Colon (tissue), 2 donors: ENCODE data around the gene EDN3.

Experiments used
- FAIRE-seq: peaks from 2 replicates; lab custom pipeline; 2012; peaks lifted over from hg19 to GRCh38; lab: Jason Lieb, UNC
- donor health status: control.
- donor health status: control.

Gene EDN3

DNA sequence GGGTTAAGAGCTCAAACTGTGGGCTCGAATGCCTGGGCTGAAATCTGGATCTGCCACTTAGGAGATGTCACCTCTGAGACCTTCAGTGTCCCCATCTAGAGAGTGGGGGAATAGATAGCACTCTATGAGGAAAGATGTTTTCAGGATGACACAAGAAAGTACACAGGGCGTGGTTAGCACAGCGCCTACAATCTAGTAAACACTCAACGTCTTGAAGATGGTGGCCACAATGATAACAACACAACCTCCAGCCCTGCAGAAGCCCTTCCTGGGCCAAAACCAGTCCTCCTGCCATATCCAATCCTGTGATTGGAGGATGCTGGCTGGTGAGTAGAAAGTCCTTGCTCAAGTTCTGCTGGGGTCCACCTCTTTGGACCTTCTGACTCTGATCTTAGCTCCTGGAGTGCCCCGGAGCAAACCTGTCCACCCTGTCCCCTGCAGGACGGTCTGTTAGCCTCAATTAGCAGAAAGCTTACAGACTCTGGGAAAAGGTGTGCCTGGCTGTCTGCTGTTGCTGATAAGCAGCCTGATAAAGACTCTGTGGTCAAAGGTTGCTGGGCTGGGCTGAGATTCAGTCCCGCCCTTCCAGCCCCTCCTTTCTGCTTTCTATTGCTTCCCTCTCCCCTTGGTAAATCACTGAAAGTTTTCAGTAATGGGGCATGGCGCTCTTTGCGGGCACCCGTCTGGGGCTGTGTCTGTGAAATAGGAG lies 8.2 kb downstream of the EDN3 start:
- FAIRE-seq = no peak

DNA sequence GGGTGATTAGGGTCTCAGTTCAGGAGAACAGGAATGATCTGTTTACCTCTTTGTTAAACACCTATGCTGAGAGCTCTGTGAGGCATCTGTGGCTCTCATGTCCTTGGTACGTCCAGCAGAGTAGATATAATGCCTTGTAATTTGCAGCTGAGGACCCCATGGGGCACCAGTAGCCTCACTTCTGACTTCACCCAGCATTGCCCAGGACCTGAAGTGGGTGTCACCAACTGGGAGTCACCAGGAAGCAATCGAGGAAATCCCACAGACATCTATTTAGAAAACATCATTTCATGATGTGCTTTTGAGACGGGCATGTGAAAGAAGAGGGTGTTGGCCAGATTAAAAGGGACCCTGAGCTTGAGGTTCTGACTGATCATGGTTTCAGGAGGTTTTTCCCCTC lies 8.8 kb downstream of the EDN3 start:
- no peak for FAIRE-seq

GRCh38 chr20:59314997-59315396 lies 14.6 kb downstream of the EDN3 start:
- FAIRE-seq = no peak

GRCh38 chr20:59316911-59317731 lies 16.7 kb downstream of the EDN3 start:
- no peak for FAIRE-seq

DNA sequence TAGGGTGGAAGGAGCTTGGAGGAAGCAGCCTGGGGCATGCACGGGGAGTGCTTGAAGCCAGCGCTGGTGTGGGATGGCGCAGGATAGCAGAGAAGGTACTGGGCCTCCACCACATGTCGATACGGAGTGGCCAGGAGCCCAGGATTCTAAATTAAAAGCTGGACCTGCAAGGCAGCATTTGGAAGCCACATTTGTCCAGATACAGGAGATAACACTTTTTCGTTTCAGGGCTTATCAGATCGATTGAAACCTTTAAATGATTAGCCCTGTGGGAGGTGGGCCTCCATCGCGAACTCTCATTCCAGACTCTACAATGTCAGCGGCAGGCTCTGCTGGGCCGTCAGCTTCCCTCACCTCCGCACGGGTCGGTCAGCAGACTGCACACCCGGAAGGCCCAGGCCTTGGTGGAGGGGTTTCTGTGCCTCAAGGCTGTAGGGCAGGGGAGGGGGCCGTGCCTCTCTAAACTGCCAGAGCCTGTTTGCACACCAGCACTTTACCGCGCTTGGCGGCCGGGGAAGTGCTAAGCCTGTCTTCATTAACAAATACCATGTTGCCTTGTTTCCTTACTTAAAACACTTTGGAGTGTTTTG lies 17.9 kb downstream of the EDN3 start:
- FAIRE-seq = no peak

DNA sequence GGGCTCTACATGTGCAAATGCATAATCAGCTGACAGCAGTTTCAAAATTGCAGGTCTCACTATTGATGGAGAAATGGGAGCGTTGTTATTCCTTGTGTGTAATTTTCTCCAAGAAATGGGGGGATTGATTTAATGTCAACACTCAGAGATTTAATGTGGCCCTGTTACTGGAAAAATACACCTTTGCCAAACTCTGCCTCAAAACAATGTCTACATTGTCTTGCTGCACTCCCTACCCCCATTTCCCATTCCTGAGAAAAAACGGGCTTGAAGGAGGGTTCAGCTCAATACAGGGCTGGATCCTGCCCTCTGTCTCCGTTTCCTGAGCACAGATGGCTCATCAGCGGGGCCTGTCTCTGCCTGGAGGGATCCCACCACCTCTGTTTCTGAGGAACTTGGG lies 18.4 kb downstream of the EDN3 start:
- no peak for FAIRE-seq

GRCh38 chr20:59320426-59320825 lies 20.0 kb downstream of the EDN3 start:
- FAIRE-seq = no peak

GRCh38 chr20:59320854-59321647 lies 20.6 kb downstream of the EDN3 start:
- no peak for FAIRE-seq

- FAIRE-seq = no peak
Observed at GRCh38 chr20:59322081-59322480, 21.7 kb downstream of the EDN3 start.

GRCh38 chr20:59322585-59323454 lies 22.4 kb downstream of the EDN3 start:
- FAIRE-seq = no peak

GRCh38 chr20:59323731-59324130 lies 23.3 kb downstream of the EDN3 start:
- no peak for FAIRE-seq

DNA sequence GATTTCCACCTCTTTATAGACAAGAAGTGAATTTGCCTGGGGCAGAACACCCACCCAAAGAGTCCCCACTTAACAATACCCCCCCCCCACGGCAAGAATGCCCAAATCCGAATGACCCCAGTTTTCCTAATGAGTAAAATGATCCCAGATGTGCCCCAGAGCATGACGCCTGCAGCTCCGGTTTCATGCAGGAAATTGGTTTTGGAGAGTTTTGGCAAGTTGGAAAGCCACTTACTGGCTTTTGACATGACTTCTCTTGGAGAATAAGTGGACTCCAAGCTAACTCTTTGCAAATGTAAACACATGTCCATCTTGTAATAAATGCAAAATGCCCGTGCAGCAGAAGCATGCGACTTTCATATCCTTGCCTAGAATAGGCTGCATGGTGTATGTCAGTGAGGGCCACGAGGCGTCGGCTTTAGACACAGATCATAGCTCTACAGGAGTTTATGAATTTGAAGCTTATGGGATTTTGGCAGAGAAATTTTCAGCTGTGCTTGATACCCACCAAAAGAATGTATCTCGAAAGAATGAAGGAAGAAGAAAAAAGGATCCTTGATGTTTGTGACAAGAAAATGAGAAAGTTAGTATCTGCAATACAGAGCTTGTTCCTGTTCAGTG lies 24.2 kb downstream of the EDN3 start:
- FAIRE-seq = no peak

GRCh38 chr20:59325142-59325523 lies 24.7 kb downstream of the EDN3 start:
- no peak for FAIRE-seq

- FAIRE-seq = no peak
Observed at GRCh38 chr20:59326188-59326587, 25.8 kb downstream of the EDN3 start.

DNA sequence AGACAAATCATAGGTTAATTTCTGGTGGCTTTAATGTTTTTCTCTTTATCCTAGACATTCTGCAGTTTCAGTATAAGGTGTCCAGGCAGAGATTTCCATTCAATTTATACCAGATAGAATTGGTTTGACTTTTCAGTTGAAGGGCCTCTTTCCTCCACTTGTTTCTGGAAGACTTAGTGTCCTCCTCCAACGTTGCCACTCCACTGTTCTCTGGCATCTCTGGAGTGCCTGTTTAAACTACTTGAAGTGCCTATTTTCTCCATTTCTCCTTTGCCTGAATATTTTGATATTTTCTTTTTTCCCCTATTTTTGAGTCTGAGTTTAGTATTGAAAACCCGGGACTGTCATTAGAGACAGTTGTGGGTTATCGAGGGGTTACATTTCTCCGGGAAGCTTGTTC lies 27.7 kb downstream of the EDN3 start:
- no peak for FAIRE-seq

GRCh38 chr20:59331721-59332329 lies 31.4 kb downstream of the EDN3 start:
- no peak for FAIRE-seq

DNA sequence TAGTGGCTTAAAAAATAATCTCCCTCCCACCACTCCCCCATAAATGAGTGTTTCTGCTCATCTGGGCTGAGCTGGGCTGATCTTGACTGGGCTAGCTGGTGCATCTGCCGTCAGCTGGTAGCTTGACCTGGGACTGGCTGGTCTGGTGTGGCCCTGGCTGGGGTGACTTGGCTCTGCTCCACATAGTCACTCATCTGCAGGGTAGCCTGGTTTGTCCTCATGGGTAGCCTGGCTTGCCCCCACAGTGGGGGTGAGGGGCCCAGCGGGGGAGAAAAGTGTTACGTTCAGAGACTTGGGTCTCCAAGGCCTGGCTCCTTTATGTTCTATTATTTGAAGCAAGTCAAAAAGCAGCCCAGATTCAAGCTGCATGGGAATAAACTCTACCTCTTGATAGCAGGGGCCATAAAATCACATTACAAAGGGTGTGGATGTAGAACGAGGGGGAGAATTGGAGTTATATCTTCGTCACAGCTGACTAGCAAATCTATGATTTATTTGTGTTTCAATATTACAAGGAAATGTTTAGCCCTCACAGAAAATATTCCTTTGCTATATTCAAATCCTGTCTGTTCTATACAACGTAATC lies 32.9 kb downstream of the EDN3 start:
- FAIRE-seq = no peak

GRCh38 chr20:59333951-59334350 lies 33.5 kb downstream of the EDN3 start:
- FAIRE-seq = no peak

DNA sequence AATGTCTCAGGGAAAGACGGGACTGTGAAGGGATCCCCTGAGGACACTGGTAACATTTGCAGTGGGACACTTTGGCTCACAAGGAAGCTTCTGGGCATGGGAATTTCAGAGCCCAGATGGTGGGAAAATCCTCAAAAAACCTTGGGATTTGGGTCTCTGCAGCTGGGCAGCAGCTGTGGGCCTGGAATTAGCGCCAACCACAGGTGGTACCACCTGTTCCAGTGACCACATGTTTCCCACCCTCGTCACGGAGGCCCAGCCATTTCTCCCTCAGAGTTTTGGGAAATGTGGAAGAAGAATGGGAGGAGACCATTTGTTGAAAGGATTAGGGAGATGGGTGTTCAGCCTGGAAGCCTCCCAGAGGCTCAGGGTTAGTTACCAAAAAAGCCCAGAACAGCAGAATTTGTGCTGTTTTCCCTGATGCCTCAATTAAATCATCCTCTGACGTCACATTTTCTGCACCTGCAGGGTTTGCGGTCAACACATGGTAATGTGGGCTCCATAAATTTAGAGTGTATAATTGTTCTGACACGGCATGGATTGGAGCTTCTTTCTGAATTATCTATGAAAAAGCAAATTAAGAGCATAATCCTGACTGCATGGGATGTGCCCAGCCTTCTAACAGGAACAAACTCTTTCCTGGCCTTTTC lies 34.4 kb downstream of the EDN3 start:
- FAIRE-seq = no peak

GRCh38 chr20:59335377-59335776 lies 35.0 kb downstream of the EDN3 start:
- no peak for FAIRE-seq
